Measurements from ENCODE around the gene MRPS22. TPM values are rescaled to one million over a fixed set of nuclear protein-coding genes. Genes with fewer than 3 reads are reported as not detected.
A peak's percentile ranks its signal among the peaks of the same experiment; 100 is the strongest.

MRPS22 gene
- total and polyA plus RNA-seq, 9 of the 15 experiments (the other 6 are each of a cell fraction or from before 2014, with no cell fraction given): 148 to 397 (median 229) TPM

GRCh38 chr3:139343895-139344856 is at the start of gene MRPS22 (continued):
- TF ChIP-seq CHAMP1 (IDR thresholded peaks at IDR 0.05): no peak
- TF ChIP-seq SUPT5H (IDR thresholded peaks at IDR 0.05): peak; percentile 80
- 0 out of 2 replicates have a peak, but pooled peaks have one; percentile 27 for TF ChIP-seq FOXJ2 (tag; IDR thresholded peaks at IDR 0.05)
- no peak for TF ChIP-seq MYNN (IDR thresholded peaks at IDR 0.05)
- no peak for TF ChIP-seq MYNN (CRISPR knock-in tag; IDR thresholded peaks at IDR 0.05)
- no peak for TF ChIP-seq ELK3 (CRISPR knock-in tag; IDR thresholded peaks at IDR 0.05)
- TF ChIP-seq TOE1 (IDR thresholded peaks at IDR 0.05; ENCODE audit: borderline replicate concordance): no peak
- TF ChIP-seq TOE1 (CRISPR knock-in tag; IDR thresholded peaks at IDR 0.05; ENCODE audit: borderline replicate concordance, low read depth): no peak
- 0 out of 2 replicates have a peak, but pooled peaks have one; percentile 16 for TF ChIP-seq LARP7 (IDR thresholded peaks at IDR 0.05)
- no peak for TF ChIP-seq ZNF764 (CRISPR knock-in tag; IDR thresholded peaks at IDR 0.05; ENCODE audit: low read depth)
- no peak for TF ChIP-seq ZNF133 (CRISPR knock-in tag; IDR thresholded peaks at IDR 0.05)
- no peak for TF ChIP-seq NFE2 (IDR thresholded peaks at IDR 0.05; ENCODE audit: low read depth)
- no peak for TF ChIP-seq NFIX (CRISPR knock-in tag; IDR thresholded peaks at IDR 0.05; ENCODE audit: low read depth)
- TF ChIP-seq POU5F1 (IDR thresholded peaks at IDR 0.05; ENCODE audit: borderline replicate concordance, low read depth, low read length, partially characterized antibody): no peak
- peak; percentile 89; the same call in 1 of the 2 replicates for TF ChIP-seq PHF8 (IDR thresholded peaks at IDR 0.05; ENCODE audit: borderline replicate concordance, low read length)
- TF ChIP-seq MLLT1 (IDR thresholded peaks at IDR 0.05): no peak; a peak in 1 of 4 replicates
- TF ChIP-seq NCOA2 (IDR thresholded peaks at IDR 0.05; ENCODE audit: partially characterized antibody in 2 of 2): peak in 1 of 2 experiments; percentile 41
- TF ChIP-seq NONO (IDR thresholded peaks at IDR 0.05; ENCODE audit: low read depth in 2 of 2, low read length in 1 of 2): no peak
- no peak for TF ChIP-seq TCF3 (CRISPR knock-in tag; IDR thresholded peaks at IDR 0.05)
- 0 out of 2 replicates have a peak, but pooled peaks have one; percentile 40 for TF ChIP-seq ZNF24 (IDR thresholded peaks at IDR 0.05)
- TF ChIP-seq SRF (CRISPR knock-in tag; IDR thresholded peaks at IDR 0.05): no peak
- TF ChIP-seq ETV1 (tag; conservative IDR thresholded peaks at IDR 0.05; ENCODE audit: low read depth): peak; percentile 77
- TF ChIP-seq BRCA1 (IDR thresholded peaks at IDR 0.05): no peak
- no peak for TF ChIP-seq BRCA1 (CRISPR knock-in tag; IDR thresholded peaks at IDR 0.05)
- peak in 1 of 2 experiments; percentile 83; a peak in 2 of 4 replicates for TF ChIP-seq TRIM24 (IDR thresholded peaks at IDR 0.05)
